ENCODE data around the gene PNLIPRP1. TPM values are rescaled to one million over a fixed set of nuclear protein-coding genes. Genes with fewer than 3 reads are reported as not detected.

PNLIPRP1 gene
- polyA plus RNA-seq, 12 donors, result not detected

DNA sequence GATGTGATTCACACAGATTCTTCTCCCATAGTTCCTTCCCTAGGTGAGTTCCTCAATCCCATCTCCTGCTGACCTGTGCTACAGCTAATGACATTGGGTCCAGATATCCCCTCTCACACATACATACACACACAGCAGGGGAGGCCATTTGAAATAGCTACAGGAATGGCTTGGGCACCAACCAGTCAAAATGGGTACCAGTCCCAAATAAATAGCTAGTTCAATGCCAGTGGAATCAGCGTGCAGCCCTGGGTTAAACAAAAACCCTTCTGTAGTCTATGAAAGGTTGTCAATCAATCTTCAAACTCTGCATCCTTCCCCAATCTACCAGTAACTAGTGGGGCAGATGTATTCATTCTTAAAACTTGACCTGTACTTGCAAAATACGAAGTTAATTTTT, 39.3 kb downstream of the PNLIPRP1 start:
- DNase-seq, result no peak

DNA sequence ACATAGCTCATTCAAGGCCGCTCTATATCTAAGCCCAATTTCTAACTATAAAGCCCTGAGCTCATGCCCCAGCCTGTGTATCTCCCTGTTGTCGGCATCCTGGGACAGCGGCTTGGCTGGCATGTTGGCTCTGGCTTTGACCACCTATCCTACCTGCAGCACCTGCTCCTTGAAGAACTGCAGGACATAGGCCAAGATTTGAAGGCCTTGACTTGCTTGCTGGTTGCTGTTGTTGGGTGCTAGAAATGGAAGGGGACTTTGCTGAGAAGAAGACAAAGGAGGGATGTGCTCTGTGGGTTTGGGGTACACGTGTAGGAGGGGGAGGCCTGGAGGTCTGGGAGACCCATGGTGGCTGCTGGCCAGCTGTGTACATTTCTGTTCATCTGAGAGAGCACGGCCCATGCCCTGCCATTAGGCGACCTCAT, 41.1 kb downstream of the PNLIPRP1 start:
- no peak for DNase-seq

- no peak for DNase-seq
These were observed 41.9 kb downstream of the PNLIPRP1 start for GRCh38 chr10:116632596-116633215.

DNA sequence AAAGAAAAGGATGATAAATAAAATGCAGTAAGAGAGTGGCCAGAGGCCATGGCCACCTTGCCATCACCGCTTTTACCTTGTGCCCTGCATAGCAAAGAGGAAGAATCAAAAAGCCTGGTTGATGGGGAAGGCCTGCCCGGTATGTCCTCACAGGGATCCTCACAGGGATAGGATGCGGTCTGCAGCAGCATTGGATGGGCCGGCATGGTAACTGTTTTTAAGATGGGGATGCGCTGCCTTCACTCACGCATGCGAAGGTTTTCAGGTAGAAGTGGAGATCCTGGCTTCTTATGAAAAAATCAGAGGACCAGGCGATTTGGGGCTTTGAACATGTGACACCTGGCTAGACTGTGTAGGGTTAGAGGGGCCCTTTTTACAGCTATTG, 42.4 kb downstream of the PNLIPRP1 start:
- no peak for DNase-seq

DNA sequence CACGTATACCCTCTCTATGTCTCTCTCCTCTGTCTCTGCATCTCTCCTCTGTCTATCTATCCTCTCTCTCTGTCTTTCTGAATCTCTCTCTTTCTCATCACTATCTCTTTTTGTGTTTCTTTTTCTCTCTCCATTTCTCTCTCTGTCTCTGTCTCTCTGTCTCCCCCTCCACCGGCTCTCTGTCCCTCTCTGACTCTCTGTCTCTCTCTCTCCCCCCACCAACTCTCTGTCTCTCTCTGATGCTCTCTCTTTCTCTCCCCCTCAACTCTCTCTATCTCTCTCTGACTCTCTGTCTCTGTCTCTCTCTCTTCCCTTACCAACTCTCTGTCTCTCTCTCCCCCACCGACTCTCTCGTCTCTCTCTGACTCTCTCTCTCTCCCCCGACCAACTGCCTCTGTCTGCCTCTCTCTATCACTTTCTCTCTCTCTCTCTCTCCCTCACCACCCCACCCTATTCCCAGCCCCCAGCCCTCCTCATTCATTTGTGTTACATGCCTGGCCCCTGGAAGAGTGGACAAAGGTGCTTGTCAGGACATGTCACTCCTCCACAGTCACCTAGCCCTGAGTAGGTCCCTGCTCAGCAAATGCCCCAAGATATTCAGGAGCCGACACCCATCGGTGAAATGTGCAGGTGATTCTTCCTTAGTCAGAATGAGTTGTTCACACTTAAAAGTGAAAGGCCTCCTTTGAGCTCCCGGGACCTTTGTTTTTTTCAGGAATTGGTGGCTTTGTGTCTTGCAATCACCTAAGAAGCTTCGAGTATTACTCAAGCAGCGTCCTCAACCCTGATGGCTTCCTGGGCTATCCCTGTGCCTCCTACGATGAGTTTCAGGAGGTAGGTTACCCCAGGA, 43.6 kb downstream of the PNLIPRP1 start:
- DNase-seq, result no peak

DNA sequence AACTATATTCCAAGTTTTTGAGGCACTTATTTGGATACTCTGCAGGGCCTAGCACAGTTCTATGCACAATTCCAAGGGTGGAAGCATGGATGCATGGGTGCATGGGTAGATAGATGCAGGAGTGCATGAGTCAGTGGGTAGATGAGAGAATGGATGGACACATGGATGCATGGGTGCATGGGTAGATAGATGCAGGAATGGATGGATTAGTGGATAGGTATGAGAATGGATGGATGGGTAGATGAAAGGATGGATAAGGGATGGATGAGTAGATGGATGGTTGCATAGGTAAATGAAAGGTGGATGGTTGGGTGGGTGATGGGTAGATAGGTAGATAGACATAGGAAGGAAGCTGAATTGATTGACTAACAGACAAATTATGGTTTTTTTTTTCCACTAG, 45.6 kb downstream of the PNLIPRP1 start:
- DNase-seq, result no peak

DNA sequence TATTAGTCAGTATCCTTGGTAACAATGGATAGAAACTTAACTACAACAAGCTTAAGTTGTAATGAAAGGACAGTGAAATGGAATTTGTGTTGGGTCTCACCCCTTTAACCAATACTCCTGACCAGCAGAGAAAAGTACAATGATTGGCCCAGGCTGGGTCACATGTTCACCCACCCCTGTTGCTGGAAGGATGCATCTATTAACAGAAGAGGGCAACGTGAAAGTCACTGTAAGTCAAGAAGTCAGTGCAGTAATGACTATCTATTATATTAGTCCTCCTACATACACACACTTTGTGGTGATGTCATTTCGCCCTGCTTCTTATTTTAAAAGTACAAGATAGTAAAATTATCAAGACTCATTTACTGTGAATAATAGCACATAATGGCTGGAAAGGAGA, 46.2 kb downstream of the PNLIPRP1 start:
- DNase-seq, result no peak

DNA sequence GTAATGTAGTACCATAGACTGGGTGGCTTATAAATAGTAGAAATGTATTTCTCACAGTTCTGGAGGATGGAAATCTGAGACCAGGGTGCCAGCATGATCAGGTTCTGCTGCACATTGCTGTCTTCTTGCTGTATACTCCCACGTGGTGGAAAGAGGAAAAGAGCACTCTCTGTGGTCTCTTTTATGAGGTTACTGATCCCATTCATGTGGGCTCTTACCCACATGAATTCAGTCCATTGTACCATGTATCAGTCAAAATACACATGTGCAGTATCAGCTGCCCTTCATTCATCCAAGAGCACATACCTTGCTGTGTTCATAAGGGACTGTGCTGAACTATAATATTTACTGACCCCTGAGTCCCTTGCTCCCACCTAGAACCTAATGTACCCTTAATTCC, 47.1 kb downstream of the PNLIPRP1 start:
- no peak for DNase-seq

DNA sequence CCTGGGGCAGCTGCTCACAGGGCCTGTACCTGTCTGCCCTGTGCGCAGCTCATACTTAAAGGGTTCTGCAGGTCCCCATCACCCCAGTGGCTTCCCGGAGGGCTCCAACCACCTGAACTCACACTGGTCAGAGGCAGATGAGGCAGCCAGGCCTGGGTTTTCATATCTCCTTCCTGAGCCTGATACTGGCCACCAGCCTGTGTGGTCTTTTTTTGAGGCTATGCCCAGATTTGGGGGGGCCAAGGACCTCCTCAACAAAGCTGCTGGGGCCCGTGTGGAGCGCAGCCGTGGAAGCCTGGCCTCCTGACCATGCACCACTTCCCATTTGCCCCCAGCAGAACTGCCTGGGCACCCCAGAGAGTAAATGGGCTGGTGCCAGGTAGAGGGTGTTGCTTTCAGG, 55.7 kb downstream of the PNLIPRP1 start:
- no peak for DNase-seq

- DNase-seq, result no peak
These were observed 58.1 kb downstream of the PNLIPRP1 start for GRCh38 chr10:116648903-116649302.

- no peak for DNase-seq
These were observed 63.1 kb downstream of the PNLIPRP1 start for GRCh38 chr10:116653885-116654284.

GRCh38 chr10:116654816-116655215, 64.1 kb downstream of the PNLIPRP1 start:
- no peak for DNase-seq

DNA sequence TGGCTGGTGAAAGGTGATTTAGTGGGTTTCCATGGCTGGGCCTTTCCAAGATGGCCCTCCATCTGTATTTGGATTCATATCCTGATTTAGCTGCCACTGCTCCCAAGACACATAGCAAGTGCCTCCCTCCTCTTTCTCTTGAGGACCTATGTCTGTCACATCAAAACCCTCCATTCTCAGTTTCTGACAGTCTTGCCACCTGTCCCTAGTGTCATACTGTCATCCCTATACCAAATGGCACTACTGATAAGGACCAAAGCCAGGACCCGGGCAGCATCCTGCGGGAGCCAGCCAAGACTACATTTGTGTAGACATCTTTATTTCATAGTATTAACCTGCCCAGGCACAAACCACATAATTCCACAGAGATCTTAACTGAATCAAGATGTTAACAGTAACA, 64.8 kb downstream of the PNLIPRP1 start:
- no peak for DNase-seq

DNA sequence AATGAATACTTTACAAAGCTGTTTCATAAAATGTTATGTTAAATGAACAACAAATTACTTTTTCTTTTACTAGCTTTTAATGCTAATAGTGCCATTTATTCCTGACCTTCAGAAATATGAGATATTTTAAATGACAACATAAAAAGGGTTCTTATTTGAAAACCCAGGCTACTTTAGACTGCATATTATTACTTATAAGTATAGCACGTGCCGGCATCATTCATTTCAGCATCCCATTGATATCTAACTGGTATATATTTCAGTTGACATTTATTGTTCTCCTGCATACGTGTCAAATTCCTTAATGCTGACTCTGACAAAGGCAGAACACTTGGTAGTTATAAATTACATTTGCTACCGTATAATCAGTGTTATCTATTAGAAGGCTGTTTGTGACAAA, 65.3 kb downstream of the PNLIPRP1 start:
- DNase-seq, result no peak

GRCh38 chr10:116657863-116658551, 67.2 kb downstream of the PNLIPRP1 start:
- no peak for DNase-seq

Other genes with a start within 250 kb of the PNLIPRP1 start
- under 1 TPM in 2 of 12 donors, not detected in 10; 0.27 to 0.39 TPM for gene PNLIPRP3, start 163.1 kb upstream of the PNLIPRP1 start, polyA plus RNA-seq (ENCODE audit: insufficient read length in 12 of 12)
- under 1 TPM in 6 of 12 donors, not detected in 6; 0.12 to 0.45 (median 0.16) TPM for gene PNLIP, start 45.0 kb upstream of the PNLIPRP1 start, polyA plus RNA-seq (ENCODE audit: insufficient read length in 12 of 12)
- under 1 TPM in 5 of 12 donors, not detected in 7; 0.13 to 0.79 (median 0.22) TPM for gene PNLIPRP2, start 30.0 kb downstream of the PNLIPRP1 start, polyA plus RNA-seq (ENCODE audit: insufficient read length in 12 of 12)
- gene HSPA12A, start 151.6 kb downstream of the PNLIPRP1 start, polyA plus RNA-seq (ENCODE audit: insufficient read length in 12 of 12), result 10 to 100 TPM in 3 of 12 donors, 1 to 10 TPM in 8, not detected in 1; 4.6 to 14.6 (median 7.4) TPM

All from muscle of arm (tissue), 12 donors.